Left renal cortex interstitium (tissue), 4 donors: ENCODE measurements around the gene PATL2. TPM values are rescaled to one million over a fixed set of nuclear protein-coding genes. Genes with fewer than 3 reads are reported as not detected.
"Not testable (repeated sequence)": the region's sequence is repeated elsewhere in the genome, so short reads cannot be mapped to it uniquely, and the experiment has no call there.

Experiments
- DNase-seq, 4 donors: peaks; one replicate each; pipeline ENCODE4 v3.0.0-alpha.2; 2013; ENCODE audit warnings: low read depth in 4 of 4, low spot score in 2 of 4, missing footprints in 1 of 4
- polyA plus RNA-seq, 4 donors: library from polyadenylated mRNA; unstranded; fragments of 120-200 nt; gene quantifications; one replicate each; pipeline ENCODE4 v1.2.1, GENCODE V29; 2013; ENCODE audit not compliant: insufficient read length in 4 of 4

PATL2 gene
- polyA plus RNA-seq, 4 donors, result 0.76 to 1.9 (median 1.2) TPM; not detected in 1

DNA sequence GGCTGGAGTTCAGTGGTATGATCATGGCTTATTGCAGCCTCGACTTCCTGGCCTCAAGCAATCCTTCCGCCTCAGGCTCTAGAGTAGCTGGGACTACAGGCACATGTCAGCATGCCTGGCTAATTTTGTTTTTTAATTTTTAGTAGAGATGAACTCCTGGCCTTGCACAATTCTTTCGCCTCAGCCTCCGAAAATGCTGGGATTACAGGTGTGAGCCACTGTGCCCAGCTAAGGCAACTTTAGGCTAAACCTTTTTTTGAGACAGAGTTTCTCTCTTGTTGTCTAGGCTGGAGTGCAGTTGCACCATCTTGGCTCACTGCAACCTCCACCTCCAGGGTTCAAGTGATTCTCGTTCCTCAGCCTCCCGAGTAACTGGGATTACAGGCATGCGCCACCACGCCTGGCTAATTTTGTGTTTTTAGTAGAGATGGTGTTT is 8.9 kb upstream of the PATL2 start:
- not testable (repeated sequence) for DNase-seq

DNA sequence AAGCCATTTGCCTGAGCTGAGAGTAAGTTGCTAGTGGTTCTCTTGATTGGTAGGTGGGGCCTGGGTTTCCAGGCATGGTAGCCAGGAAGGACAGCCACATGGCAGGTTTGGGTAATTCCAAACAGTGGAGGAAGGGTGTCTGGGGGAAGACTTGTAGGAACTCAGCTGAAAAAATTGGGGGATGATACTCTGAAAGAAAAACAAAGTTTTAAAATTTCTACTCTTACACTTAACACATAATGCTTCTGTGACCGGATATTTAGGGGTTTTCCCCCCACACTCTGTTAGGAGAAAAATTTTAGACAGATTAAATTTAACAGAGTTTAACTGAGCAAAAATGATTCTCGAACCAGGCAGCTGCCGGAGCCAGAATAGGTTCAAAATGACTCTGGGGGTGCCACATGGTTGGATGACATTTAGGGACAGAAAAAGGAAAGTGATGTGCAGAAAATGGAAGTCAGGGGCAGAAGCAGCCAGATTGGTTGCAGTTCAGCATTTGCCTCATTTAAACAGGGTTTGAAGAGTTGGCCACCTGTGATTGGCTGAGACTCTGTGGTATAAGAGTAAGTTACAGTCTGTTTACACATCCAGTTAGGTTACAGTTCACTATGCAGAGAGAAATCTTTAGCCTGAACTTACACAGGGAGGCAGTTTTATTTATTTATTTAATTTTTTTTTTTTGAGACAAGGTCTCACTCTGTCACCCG is 8.3 kb upstream of the PATL2 start:
- no peak for DNase-seq

DNA sequence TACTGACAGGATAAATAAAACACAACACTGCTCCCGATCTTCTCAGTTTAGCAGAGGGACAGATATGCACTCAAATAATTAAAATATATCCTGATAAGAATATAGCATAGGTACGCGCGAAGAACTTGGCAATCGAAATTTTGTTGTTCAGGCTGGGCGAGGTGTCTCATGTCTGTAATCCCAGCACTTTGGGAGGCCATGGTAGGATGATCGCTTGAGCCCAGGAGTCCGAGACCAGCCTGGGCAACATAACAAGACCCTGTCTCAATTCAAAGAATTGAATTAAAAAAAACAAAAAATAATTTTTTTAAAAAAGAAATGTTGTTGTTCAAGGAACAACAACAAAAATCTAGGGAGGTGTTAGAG is 7.8 kb upstream of the PATL2 start:
- DNase-seq, result no peak

DNA sequence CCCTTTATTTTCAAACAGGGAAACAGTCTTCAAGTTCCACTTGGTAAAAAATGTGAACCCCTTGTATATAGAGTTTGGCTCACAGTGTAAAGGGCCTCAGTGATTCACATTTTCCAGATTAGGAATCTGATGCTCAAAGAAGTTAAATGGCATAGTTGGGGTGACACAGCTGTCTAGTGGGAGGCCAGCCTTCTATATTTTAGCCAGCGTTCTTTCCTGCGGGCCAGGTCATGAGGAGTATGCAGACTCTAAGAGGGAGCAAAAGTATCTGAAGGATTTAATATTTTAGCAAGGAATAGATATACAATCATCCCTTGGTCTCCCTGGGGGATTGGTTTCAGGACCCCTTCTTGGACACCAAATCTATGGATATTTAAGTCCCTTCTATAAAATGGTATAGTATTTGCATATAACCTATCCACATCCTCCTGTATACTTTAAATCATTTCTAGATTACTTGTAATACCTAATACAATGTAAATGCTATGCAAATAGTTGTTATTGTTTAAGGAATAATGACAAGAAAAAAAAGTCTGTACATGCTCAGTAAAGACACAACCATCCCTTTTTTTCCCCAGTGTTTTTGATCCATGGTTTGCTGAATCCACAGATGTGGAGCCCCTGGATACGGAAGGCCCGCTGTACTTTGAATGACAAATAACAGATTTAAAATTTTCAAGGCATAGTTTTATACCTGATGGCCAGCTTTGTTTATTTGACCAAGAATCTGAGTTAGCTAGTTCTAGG is 7.2 kb upstream of the PATL2 start:
- no peak for DNase-seq

DNA sequence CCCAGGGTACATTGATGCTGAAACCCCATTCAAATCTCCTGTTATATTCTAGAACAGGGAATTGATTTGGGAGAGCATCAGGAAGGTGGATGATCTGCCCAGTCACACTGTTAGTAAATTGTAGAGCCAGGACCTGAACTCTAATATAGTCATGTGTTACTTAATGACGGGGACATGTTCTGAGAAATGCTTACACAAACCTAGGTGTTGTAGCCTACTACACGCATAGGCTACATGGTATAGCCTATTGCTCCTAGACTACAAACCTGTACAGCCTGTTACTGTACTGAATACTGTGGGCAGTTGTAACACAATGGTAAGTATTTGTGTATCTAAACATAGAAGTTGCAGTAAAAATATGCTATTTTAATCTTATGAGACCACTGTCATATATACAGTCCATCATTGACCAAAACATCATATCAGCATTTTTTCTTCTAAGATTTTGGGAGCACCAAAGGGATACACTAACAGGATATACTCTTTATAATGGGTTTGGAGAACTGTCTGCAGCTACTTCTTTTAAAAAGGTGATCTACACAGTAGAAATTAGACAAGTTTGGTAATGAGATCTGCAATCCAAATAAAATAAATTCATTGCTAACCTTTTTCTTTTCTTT is 6.0 kb upstream of the PATL2 start:
- no peak for DNase-seq

DNA sequence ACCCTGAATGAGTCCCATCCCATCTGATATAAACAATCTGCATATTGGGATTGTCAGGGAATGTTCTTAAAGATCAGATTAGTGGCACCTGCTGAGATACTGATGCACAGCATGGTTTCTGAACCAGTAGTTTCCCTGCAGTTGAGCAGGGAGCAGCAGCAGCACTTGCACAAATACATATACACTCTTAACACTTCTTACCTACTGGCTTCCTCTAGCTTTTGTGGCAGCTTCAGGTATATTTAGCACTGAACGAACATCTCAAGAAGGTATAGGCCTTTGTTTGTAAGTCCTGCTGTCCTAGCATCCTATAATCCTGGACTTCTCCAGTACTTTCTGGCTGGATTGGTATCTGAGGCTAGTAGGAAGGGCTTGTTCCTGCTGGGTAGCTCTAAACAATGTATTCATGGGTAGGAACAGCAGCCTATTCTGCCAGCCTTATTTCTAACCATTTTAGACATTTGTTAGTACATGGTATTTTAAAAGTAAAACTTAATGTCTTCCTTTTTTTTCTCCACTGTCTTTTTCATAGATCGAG is 4.7 kb upstream of the PATL2 start:
- DNase-seq, result no peak

DNA sequence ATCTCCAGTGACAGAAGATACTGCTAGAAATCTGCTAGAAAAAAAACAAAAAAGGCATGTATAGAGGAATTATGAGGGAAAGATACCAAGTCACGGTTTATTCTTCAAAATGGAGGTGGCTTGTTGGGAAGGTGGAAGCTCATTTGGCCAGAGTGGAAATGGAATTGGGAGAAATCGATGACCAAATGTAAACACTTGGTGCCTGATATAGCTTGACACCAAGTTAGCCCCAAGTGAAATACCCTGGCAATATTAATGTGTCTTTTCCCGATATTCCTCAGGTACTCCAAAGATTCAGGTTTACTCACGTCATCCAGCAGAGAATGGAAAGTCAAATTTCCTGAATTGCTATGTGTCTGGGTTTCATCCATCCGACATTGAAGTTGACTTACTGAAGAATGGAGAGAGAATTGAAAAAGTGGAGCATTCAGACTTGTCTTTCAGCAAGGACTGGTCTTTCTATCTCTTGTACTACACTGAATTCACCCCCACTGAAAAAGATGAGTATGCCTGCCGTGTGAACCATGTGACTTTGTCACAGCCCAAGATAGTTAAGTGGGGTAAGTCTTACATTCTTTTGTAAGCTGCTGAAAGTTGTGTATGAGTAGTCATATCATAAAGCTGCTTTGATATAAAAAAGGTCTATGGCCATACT is 4.1 kb upstream of the PATL2 start:
- no peak for DNase-seq

DNA sequence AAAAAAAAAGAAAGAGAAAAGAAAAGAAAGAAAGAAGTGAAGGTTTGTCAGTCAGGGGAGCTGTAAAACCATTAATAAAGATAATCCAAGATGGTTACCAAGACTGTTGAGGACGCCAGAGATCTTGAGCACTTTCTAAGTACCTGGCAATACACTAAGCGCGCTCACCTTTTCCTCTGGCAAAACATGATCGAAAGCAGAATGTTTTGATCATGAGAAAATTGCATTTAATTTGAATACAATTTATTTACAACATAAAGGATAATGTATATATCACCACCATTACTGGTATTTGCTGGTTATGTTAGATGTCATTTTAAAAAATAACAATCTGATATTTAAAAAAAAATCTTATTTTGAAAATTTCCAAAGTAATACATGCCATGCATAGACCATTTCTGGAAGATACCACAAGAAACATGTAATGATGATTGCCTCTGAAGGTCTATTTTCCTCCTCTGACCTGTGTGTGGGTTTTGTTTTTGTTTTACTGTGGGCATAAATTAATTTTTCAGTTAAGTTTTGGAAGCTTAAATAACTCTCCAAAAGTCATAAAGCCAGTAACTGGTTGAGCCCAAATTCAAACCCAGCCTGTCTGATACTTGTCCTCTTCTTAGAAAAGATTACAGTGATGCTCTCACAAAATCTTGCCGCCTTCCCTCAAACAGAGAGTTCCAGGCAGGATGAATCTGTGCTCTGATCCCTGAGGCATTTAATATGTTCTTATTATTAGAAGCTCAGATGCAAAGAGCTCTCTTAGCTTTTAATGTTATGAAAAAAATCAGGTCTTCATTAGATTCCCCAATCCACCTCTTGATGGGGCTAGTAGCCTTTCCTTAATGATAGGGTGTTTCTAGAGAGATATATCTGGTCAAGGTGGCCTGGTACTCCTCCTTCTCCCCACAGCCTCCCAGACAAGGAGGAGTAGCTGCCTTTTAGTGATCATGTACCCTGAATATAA is 2.2 kb upstream of the PATL2 start:
- DNase-seq, result no peak

DNA sequence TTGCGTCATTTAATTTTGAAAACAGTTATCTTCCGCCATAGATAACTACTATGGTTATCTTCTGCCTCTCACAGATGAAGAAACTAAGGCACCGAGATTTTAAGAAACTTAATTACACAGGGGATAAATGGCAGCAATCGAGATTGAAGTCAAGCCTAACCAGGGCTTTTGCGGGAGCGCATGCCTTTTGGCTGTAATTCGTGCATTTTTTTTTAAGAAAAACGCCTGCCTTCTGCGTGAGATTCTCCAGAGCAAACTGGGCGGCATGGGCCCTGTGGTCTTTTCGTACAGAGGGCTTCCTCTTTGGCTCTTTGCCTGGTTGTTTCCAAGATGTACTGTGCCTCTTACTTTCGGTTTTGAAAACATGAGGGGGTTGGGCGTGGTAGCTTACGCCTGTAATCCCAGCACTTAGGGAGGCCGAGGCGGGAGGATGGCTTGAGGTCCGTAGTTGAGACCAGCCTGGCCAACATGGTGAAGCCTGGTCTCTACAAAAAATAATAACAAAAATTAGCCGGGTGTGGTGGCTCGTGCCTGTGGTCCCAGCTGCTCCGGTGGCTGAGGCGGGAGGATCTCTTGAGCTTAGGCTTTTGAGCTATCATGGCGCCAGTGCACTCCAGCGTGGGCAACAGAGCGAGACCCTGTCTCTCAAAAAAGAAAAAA is 1.4 kb upstream of the PATL2 start:
- peak in 1 of 4 donors; percentile 63 for DNase-seq

DNA sequence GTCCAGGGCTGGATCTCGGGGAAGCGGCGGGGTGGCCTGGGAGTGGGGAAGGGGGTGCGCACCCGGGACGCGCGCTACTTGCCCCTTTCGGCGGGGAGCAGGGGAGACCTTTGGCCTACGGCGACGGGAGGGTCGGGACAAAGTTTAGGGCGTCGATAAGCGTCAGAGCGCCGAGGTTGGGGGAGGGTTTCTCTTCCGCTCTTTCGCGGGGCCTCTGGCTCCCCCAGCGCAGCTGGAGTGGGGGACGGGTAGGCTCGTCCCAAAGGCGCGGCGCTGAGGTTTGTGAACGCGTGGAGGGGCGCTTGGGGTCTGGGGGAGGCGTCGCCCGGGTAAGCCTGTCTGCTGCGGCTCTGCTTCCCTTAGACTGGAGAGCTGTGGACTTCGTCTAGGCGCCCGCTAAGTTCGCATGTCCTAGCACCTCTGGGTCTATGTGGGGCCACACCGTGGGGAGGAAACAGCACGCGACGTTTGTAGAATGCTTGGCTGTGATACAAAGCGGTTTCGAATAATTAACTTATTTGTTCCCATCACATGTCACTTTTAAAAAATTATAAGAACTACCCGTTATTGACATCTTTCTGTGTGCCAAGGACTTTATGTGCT is 721 bp upstream of the PATL2 start:
- DNase-seq, result peak in 1 of 4 donors; percentile 29

DNA sequence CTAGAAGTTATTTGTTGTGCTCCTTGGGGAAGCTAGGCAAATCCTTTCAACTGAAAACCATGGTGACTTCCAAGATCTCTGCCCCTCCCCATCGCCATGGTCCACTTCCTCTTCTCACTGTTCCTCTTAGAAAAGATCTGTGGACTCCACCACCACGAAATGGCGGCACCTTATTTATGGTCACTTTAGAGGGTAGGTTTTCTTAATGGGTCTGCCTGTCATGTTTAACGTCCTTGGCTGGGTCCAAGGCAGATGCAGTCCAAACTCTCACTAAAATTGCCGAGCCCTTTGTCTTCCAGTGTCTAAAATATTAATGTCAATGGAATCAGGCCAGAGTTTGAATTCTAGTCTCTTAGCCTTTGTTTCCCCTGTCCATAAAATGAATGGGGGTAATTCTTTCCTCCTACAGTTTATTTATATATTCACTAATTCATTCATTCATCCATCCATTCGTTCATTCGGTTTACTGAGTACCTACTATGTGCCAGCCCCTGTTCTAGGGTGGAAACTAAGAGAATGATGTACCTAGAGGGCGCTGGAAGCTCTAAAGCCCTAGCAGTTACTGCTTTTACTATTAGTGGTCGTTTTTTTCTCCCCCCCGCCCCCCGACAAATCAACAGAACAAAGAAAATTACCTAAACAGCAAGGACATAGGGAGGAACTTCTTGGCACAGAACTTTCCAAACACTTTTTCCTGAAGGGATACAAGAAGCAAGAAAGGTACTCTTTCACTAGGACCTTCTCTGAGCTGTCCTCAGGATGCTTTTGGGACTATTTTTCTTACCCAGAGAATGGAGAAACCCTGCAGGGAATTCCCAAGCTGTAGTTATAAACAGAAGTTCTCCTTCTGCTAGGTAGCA is 657 bp downstream of the PATL2 start:
- peak in 1 of 4 donors; percentile 39 for DNase-seq

DNA sequence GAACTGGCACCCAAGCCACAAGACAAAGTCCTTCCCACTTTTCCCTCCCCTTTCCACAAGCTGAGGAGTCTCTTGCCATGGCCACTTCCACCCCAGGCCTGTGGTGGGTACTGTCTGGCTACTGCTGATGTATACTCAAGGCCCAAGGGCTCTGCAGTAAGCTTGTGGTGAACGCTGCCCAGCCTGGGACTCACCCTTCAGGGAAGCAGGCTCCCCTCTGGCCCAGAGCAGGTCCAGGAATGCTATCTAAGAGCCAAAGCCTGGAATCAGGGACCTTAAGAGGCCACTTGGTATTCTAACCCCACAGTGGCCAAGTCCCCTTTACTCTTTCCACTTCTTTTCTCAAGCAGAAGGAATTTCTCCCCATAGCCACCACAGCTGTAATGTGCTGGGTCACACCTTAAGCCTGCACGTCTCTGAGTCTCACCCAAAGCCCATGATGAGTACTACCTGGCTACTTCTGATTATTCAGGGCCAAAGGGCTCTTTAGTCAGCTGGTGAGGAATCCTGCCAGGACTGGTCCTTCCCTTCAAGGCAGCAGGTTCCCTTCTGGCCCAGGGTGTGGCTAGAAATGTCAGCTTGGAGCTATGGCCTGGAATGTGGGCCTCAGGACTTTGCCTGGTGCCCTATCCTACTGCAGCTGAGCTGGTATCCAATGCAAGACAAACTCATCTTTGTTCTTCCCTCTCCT is 4.0 kb downstream of the PATL2 start:
- DNase-seq, result no peak

DNA sequence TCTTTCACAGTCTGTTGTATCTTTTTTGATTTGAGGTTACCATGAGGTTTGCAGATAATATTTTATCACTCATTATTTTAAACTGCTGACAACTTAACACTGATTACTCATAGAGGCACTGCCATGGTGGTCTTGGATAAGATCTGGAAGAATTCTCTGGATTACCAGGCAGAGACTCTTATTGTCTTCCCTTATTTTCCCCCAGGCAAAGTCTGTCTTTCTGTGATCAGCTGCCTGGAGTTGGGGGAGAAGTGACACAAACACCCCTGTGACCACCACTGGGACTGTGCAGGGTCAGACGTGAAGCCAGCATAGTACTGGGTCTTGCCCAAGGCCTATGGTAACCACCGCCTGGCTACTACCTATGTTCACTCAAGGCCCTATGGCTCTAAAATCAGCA is 4.7 kb downstream of the PATL2 start:
- no peak for DNase-seq

DNA sequence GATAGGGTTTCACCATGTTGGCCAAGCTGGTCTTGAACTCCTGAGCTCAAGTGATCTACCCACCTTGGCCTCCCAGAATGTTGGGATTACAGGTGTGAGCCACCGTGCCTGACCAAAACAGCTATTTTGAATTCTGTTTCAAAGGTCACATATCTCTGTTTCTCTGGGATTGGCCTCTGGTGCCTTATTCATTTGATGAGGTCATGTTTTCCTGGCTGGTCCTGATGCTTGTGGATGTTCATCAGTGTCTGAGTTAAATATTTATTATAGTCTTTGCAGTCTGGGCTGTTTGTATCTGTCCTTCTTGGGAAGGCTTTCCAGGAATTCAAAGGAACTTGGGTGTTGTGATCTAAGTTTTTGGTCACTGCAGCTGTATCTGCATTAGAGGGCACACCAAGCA is 5.1 kb downstream of the PATL2 start:
- no peak for DNase-seq

DNA sequence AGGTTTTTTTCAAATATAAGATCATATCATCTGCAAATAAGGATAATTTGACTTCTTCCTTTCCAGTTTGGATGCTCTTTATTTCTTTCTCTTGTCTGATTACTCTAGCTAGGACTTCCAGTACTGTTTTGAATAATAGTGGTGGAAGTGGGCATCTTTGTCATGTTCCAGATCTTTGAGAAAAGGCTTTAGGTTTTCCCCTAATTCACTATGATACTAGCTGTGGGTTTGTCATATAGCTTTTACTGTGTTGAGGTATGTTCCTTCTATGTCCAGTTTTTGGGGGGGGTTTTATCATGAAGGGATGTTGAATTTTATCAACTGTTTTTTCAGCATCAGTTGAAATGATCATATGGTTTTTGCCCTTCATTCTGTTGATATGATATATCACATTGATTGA is 10.4 kb downstream of the PATL2 start:
- DNase-seq, result not testable (repeated sequence)

DNA sequence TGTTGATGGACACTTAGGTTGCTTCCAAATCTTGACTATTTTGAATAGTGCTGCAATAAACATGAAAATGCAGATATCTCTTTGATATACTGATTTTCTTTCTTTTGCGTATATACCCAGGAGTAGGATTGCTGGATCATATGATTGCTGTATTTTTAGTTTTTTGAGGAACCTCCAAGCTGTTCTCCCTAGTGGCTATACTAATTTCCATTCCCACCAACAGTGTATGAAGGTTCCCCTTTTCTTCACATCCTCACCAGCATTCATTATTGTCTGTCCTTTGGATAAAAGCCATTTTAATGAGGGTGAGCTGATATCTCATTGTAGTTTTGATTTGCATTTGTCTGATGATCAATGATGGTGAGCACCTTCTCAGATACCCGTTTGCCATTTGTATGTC is 12.5 kb downstream of the PATL2 start:
- DNase-seq, result no peak

DNA sequence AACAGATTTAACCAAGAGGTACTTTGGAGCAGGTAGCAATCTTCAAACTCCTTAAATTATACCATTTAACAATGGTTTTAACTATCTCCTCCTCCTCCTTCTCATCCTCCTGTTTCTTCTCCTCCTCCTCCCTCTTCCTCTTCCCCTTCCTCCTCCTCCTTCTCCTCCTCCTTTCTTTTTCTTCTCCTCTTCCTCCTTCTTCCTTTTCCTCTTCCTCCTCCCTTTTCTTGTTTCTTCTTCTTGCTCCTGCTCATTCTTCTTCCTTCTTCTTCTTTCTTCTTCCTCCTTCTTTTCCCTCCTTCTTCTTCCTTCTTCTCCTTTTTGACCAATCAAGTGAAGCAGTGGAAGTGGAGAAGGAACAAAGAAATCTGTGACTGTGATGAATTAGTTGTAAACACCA is 14.1 kb downstream of the PATL2 start:
- DNase-seq, result no peak
